Uterus (tissue), 2 donors: ENCODE data around the gene KISS1R.

Experiments used
- CTCF ChIP-seq, 4 experiments: fragments of 200-600 bp in 2 of 4; fragments of 450-650 bp in 2 of 4; sonication (generic) in 2 of 4; IDR thresholded peaks; one replicate each; pipeline ENCODE4 v1.5.1; 2016 to 2019; ENCODE audit warnings: antibody characterized with exemption in 4 of 4, mild to moderate bottlenecking in 2 of 4, moderate library complexity in 1 of 4
- POLR2A ChIP-seq, 2 donors: fragments of 450-650 bp; IDR thresholded peaks; one replicate each; pipeline ENCODE4 v1.6.1; 2016; ENCODE audit warnings: antibody characterized with exemption in 2 of 2, mild to moderate bottlenecking in 1 of 2, moderate library complexity in 1 of 2

GRCh38 chr19:941292-942132 lies 24.4 kb downstream of the KISS1R start:
- TF ChIP-seq CTCF (IDR thresholded peaks at IDR 0.05) (no peak), POLR2A (IDR thresholded peaks at IDR 0.05) (no peak)
